PC-3 (cell line): ENCODE results near the gene WDR59. TPM values are rescaled to one million over a fixed set of nuclear protein-coding genes. Genes with fewer than 3 reads are reported as not detected.

Source experiments
- ATAC-seq: fragments of 200-7000 bp; cut with Tn5 transposase; 2 replicates; pipeline ENCODE4 v1.9.1; 2020; ENCODE audit warnings: mild to moderate bottlenecking, moderate library complexity
- BruUV-seq: library from RNA; stranded (reverse); fragments of 400-500 nt; replicated peaks from 2 replicates; lab custom pipeline; 2021; lab: Mats Ljungman, UMichigan
- CTCF ChIA-PET: fragments of 300-600 bp; sonication (Branson Sonifier 250); formaldehyde crosslinking; loops from one replicate; lab custom pipeline; 2022; ENCODE audit warnings: antibody characterized with exemption; lab: Charles Lee
- POLR2A ChIA-PET: fragments of 300-600 bp; sonication (Branson Sonifier 250); formaldehyde crosslinking; loops from one replicate; lab custom pipeline; 2022; ENCODE audit warnings: antibody characterized with exemption; ENCODE audit not compliant: unreplicated experiment; lab: Charles Lee
- DNase-seq: peaks from one replicate; pipeline ENCODE4 v3.0.0-alpha.2; 2015
- H2AFZ ChIP-seq: fragments of 300-600 bp; sonication (generic); 2 replicates; pipeline ENCODE4 v1.6.0; 2016; ENCODE audit warnings: antibody characterized with exemption, low read length
- H3F3A ChIP-seq: fragments of 300-600 bp; sonication (generic); one replicate; pipeline ENCODE4 v1.6.0; 2017; ENCODE audit warnings: antibody characterized with exemption, low read length, control low read depth, mild to moderate bottlenecking; ENCODE audit not compliant: unreplicated experiment
- H3K27ac ChIP-seq: fragments of 300-600 bp; sonication (generic); 2 replicates; pipeline ENCODE4 v1.5.1; 2016; ENCODE audit warnings: mild to moderate bottlenecking, low read length
- H3K27me3 ChIP-seq: fragments of 300-600 bp; sonication (generic); 2 replicates; pipeline ENCODE4 v1.6.1; 2016; ENCODE audit warnings: low read length, mixed read lengths
- H3K36me3 ChIP-seq: fragments of 300-600 bp; sonication (generic); 2 replicates; pipeline ENCODE4 v1.6.1; 2016; ENCODE audit warnings: low read depth, mixed run types, low read length, mixed read lengths
- H3K4me1 ChIP-seq: fragments of 300-600 bp; sonication (generic); 2 replicates; pipeline ENCODE4 v1.5.1; 2016; ENCODE audit warnings: low read length; ENCODE audit not compliant: insufficient read depth
- H3K4me2 ChIP-seq: fragments of 300-600 bp; sonication (generic); 2 replicates; pipeline ENCODE4 v1.6.0; 2016; ENCODE audit warnings: low read length
- H3K4me3 ChIP-seq: fragments of 300-600 bp; sonication (generic); 2 replicates; pipeline ENCODE4 v1.5.1; 2016; ENCODE audit warnings: mild to moderate bottlenecking, low read length, mixed read lengths
- H3K79me2 ChIP-seq: fragments of 300-600 bp; sonication (generic); 2 replicates; pipeline ENCODE4 v1.6.1; 2017; ENCODE audit warnings: low read length, mixed read lengths
- H3K9ac ChIP-seq: fragments of 300-600 bp; sonication (generic); 2 replicates; pipeline ENCODE4 v1.6.0; 2016; ENCODE audit warnings: mild to moderate bottlenecking, low read length
- H3K9me2 ChIP-seq: fragments of 300-600 bp; sonication (generic); replicated peaks from 2 replicates; pipeline ENCODE4 v1.6.1; 2016; ENCODE audit warnings: mixed run types, low read length, mixed read lengths
- H3K9me3 ChIP-seq: fragments of 300-600 bp; sonication (generic); 2 replicates; pipeline ENCODE4 v1.6.1; 2016; ENCODE audit warnings: low read length, mixed read lengths
- H4K20me1 ChIP-seq: fragments of 300-600 bp; sonication (generic); 2 replicates; pipeline ENCODE4 v1.6.1; 2016; ENCODE audit warnings: low read length, mixed read lengths
- EZH2 ChIP-seq: fragments of 300-600 bp; sonication (generic); IDR thresholded peaks from one replicate; pipeline ENCODE4 v1.6.1; 2017; ENCODE audit warnings: antibody characterized with exemption, mild to moderate bottlenecking, low read length; ENCODE audit not compliant: unreplicated experiment
- EZH2phosphoT487 ChIP-seq: fragments of 300-600 bp; sonication (generic); IDR thresholded peaks from 2 replicates; pipeline ENCODE4 v1.6.1; 2018; ENCODE audit warnings: mild to moderate bottlenecking, antibody characterized with exemption, low read length, borderline replicate concordance
- intact Hi-C: fragments of 100-400 bp; cut with micrococcal nuclease; formaldehyde crosslinking; loops from 2 replicates; pipeline ENCODE4 v1.9.0; 2023
- total RNA-seq: library from RNA; depleted of rRNA; stranded (reverse); fragments of >200 nt; gene quantifications from 2 replicates; pipeline ENCODE4 v1.2.3, GENCODE V29; 2014
- TF ChIP-seq, protein P1 (sequence below): fragments of 300-600 bp; sonication (generic); conservative IDR thresholded peaks from 2 replicates; pipeline ENCODE4 v1.5.1; 2017; ENCODE audit warnings: antibody characterized with exemption, low read depth, mild to moderate bottlenecking, low read length

WDR59 gene
- total RNA-seq, 1 experiment from 2014 or later, result 11.8 TPM

DNA sequence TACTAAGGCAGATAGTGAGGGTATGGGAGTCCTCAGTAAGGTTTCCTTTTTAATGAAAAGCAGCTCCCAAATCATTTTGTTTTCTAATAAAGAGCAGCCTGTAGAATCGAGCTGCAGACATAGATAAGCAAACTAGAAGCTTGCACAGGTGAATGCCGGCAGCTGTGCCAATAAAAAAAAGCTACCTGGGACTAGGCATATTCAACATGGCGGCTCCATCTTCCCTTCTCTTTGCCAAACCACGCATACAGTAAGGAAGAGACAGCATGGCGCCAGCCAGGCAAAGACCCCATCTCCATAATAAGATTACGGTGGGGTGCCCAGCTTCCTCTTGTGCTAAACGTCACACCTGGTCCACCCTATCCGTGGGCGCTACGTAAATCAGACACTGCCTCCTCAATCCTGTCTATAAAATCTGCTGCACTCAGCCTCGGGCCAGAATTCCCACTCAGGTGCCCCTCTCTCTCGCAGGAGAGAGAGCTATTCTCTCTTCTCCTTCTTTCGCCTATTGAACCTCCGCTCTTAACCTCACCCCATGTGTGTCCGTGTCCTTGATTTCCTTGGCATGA is 117.6 kb downstream of the WDR59 start:
- Histone ChIP-seq H3K9ac (no peak overlapping the region), H3K36me3 (no peaks in the 10 kb centered on the region), H3K9me2 (no peaks in the 10 kb centered on the region), H3K27me3 (no peaks in the 10 kb centered on the region), H3K79me2 (no peaks in the 10 kb centered on the region), H2AFZ (no peak overlapping the region), H3K4me2 (no peak overlapping the region), H3K4me1 (no peaks in the 10 kb centered on the region), H3F3A (no peaks in the 10 kb centered on the region), H4K20me1 (no peaks in the 10 kb centered on the region), H3K4me3 (no peak overlapping the region), H3K9me3 (no peaks in the 10 kb centered on the region), H3K27ac (no peak overlapping the region)
- DNase-seq (no peak), ATAC-seq (no peak)
- CTCF ChIA-PET, result interaction anchor here (0.6 kb wide), 1 partner anchor 216 kb away, joined by 3 read pairs; no protein-coding TSS in a partner anchor
- BruUV-seq, result no TSS peak
- POLR2A ChIA-PET, result no interaction called here
- TF ChIP-seq, protein P1, sequence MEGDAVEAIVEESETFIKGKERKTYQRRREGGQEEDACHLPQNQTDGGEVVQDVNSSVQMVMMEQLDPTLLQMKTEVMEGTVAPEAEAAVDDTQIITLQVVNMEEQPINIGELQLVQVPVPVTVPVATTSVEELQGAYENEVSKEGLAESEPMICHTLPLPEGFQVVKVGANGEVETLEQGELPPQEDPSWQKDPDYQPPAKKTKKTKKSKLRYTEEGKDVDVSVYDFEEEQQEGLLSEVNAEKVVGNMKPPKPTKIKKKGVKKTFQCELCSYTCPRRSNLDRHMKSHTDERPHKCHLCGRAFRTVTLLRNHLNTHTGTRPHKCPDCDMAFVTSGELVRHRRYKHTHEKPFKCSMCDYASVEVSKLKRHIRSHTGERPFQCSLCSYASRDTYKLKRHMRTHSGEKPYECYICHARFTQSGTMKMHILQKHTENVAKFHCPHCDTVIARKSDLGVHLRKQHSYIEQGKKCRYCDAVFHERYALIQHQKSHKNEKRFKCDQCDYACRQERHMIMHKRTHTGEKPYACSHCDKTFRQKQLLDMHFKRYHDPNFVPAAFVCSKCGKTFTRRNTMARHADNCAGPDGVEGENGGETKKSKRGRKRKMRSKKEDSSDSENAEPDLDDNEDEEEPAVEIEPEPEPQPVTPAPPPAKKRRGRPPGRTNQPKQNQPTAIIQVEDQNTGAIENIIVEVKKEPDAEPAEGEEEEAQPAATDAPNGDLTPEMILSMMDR, result no peak
- TF ChIP-seq EZH2, result no peak
- no peak for TF ChIP-seq EZH2phosphoT487
- intact Hi-C loops, result no loop called here

DNA sequence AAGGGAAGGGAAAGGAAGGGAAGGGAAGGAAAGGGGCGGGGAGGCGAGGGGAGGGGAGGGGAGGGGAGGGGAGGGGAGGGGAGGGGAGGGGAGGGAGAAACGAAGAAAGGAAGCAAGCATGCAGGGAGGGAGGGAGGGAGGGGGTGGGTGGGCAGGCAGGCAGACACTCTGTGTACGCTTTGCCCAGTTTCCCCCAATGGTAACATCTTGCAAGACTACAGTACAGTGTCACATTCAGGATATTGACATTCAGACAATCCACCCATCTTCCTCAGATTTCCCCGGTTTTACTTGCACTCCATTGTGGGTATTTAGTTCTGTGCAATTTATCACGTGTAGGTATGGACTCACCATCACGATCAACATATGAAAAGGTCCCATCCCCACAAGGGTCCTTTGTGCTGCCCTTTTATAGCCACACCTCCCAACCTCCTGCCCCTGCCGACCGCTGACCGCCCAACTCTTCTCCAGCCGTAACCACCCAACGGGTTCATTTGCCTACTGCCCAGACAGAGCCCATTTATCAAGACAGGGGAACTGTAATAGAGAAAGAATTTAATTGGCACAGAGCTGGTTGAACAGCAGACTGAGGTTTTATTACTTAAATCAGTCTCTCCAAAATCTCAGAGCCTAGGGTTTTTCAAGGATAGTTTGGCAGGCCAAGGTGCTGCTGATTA is 118.9 kb downstream of the WDR59 start:
- H3K9me2 ChIP-seq, result no peaks in the 10 kb centered on the region
- no peak overlapping the region for H3K4me2 ChIP-seq
- no peaks in the 10 kb centered on the region for H4K20me1 ChIP-seq
- no peak overlapping the region for H3K9ac ChIP-seq
- no peak overlapping the region for H3K4me3 ChIP-seq
- no peak overlapping the region for H2AFZ ChIP-seq
- ATAC-seq (no peak), DNase-seq (no peak)
- intact Hi-C loops, result no loop called here
- H3F3A ChIP-seq, result no peaks in the 10 kb centered on the region
- no peak overlapping the region for H3K27ac ChIP-seq
- POLR2A ChIA-PET, result no interaction called here
- CTCF ChIA-PET, result no interaction called here
- no peaks in the 10 kb centered on the region for H3K79me2 ChIP-seq
- TF ChIP-seq, protein P1, result no peak
- TF ChIP-seq EZH2 (no peak), EZH2phosphoT487 (no peak)
- no TSS peak for BruUV-seq
- H3K4me1 ChIP-seq, result no peaks in the 10 kb centered on the region
- H3K36me3 ChIP-seq, result no peaks in the 10 kb centered on the region
- no peaks in the 10 kb centered on the region for H3K9me3 ChIP-seq
- H3K27me3 ChIP-seq, result no peaks in the 10 kb centered on the region

DNA sequence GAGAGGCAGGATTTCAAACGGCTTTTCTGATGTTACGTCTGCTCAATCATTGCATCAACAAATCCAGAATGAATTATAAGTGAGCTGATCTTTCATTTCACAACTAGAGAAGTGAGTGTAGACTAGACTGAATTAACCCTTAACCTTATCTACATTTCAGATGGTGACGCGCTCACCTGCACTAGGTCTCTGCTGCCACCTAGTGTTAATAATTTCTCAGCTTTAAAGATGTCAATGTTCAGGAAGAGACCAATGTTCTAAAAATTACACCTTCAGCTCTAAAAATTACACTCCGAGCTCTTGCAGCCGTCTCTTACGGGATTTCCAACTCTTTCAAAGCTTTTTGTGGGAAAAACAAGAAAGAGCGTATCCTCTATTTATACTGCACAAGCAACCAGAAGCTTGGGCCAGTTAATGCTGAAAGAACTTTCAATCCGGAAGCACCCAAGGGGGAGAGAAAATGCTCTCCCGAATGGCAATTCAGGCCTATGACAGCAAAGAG is 122.1 kb downstream of the WDR59 start:
- no peaks in the 10 kb centered on the region for H3K27me3 ChIP-seq
- no peaks in the 10 kb centered on the region for H3K9me2 ChIP-seq
- no peaks in the 10 kb centered on the region for H3K9me3 ChIP-seq
- no peak overlapping the region for H3K9ac ChIP-seq
- peak; percentile 57 for ATAC-seq
- no peaks in the 10 kb centered on the region for H3K4me1 ChIP-seq
- POLR2A ChIA-PET, result no interaction called here
- H3F3A ChIP-seq, result no peaks in the 10 kb centered on the region
- peak overlapping the region; percentile 66 for H2AFZ ChIP-seq
- H3K79me2 ChIP-seq, result no peaks in the 10 kb centered on the region
- H3K4me2 ChIP-seq, result peak overlapping the region; percentile 39
- DNase-seq, result peak; percentile 68
- H4K20me1 ChIP-seq, result no peaks in the 10 kb centered on the region
- intact Hi-C loops, result loop anchor here (1.0 kb wide), 2 partner anchors 49 to 153 kb away; no protein-coding TSS in a partner anchor
- no TSS peak for BruUV-seq
- H3K4me3 ChIP-seq, result no peak overlapping the region
- no peak overlapping the region for H3K27ac ChIP-seq
- CTCF ChIA-PET, result interaction anchor here (0.6 to 2.1 kb wide), 13 partner anchors 10 to 523 kb away, joined by 3 to 15 read pairs (median 4); partner anchors contain the start of genes FA2H and MLKL
- H3K36me3 ChIP-seq, result no peaks in the 10 kb centered on the region
- TF ChIP-seq EZH2phosphoT487 (no peak), EZH2 (no peak)
- TF ChIP-seq, protein P1, result peak; percentile 86
